SU-DHL-6 (cell line): ENCODE data around the gene LRFN2.

Experiments
- EZH2phosphoT487 ChIP-seq: fragments of 200-600 bp; sonication (generic), shearing (Covaris generic); conservative IDR thresholded peaks from 2 replicates; pipeline ENCODE4 v1.6.1; 2018; ENCODE audit warnings: mild to moderate bottlenecking, antibody characterized with exemption, low read length, moderate library complexity, mixed read lengths
- TF ChIP-seq, protein P1 (sequence below): fragments of 200-600 bp; sonication (generic); IDR thresholded peaks from one replicate; pipeline ENCODE4 v1.5.1; 2017; ENCODE audit warnings: antibody characterized with exemption, mild to moderate bottlenecking, low read length, moderate library complexity; ENCODE audit not compliant: insufficient read depth, poor library complexity, severe bottlenecking

DNA sequence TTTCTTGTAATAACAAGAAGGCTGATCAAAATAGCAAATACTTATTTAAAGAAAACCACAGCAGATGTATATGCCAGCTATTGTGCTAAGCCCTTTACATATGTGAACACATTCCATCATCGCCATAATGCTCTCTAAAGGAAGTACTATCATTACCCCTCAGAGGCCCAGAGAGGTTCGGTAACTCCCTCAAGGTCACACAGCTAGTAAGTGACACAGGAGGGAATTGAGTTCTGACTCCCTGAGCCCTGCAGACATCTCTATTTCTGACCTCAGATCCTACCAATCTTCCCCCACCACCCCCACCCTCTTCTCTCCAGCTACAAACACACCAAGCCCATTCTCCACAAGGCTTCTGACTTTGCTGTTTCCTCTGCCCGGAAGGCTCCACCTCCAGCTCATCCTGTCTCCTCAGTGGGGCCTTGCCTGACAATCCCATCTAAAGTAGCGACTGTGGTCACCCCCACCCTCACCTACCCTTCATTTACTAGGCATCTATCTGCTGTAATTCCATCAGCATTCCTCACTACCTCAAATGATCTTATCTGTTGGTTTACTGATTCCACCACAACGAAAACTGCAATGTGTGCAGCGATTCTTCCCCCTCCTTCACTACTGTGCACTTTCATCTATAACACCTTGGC, 234.5 kb downstream of the LRFN2 start:
- TF ChIP-seq, protein P1, sequence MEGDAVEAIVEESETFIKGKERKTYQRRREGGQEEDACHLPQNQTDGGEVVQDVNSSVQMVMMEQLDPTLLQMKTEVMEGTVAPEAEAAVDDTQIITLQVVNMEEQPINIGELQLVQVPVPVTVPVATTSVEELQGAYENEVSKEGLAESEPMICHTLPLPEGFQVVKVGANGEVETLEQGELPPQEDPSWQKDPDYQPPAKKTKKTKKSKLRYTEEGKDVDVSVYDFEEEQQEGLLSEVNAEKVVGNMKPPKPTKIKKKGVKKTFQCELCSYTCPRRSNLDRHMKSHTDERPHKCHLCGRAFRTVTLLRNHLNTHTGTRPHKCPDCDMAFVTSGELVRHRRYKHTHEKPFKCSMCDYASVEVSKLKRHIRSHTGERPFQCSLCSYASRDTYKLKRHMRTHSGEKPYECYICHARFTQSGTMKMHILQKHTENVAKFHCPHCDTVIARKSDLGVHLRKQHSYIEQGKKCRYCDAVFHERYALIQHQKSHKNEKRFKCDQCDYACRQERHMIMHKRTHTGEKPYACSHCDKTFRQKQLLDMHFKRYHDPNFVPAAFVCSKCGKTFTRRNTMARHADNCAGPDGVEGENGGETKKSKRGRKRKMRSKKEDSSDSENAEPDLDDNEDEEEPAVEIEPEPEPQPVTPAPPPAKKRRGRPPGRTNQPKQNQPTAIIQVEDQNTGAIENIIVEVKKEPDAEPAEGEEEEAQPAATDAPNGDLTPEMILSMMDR: no peak
- no peak for TF ChIP-seq EZH2phosphoT487
